Measurements from ENCODE around the gene FAM3A.

The FAM3A gene

DNA sequence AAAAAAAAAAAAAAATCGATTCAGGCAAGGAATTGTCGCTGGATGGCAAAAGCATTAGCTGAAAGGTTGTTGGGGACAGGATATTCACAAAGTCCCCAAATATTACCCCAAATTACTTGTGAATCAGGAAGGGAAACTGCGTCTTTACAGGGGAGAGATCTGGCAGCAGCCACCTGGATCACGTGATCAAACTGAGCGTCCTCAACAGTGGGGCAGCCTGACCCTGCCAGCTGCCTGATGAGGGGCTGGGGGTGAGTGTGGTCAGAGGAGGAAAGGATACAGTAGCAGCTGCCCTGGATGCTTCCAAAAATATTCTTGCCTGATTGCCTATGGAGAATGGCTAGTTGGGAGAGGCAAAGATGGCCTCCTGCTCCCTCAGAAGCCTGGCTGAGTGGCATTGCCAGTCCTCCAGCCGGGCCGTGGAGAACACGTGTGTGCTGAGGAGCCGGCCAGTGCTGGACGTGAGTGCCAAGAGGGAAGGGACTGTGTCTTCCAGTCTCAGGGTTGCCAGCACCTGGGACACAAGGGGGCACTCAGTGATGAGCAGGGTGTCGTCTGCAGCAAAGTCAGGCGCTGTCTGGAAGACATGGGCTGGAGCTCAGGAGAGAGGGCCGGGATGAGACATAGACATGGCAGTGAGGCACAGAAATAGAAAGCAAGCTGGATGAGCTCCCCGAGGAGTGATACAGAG lies 34.0 kb downstream of the FAM3A start:
- DNase-seq (ENCODE audit: low read depth, low spot score), result no peak

DNA sequence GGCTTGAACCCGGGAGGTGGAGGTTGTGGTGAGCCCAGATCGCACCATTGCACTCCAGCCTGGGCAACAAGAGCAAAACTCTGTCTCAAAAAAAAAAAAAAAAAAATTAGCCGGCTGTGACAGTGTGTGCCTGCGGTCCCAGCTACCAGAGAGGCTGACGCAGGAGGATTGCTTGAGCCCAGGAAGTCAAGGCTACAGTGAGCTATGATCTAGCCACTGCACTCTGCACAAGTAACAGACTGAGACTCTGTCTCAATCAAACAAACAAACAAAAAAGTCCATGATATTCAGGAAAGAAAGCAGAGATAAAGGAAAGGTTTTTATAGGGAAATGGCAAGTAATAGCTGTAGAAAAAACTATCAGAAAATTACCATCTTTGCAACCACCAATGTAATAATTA lies 34.8 kb downstream of the FAM3A start:
- DNase-seq (ENCODE audit: low read depth, low spot score), result no peak

DNA sequence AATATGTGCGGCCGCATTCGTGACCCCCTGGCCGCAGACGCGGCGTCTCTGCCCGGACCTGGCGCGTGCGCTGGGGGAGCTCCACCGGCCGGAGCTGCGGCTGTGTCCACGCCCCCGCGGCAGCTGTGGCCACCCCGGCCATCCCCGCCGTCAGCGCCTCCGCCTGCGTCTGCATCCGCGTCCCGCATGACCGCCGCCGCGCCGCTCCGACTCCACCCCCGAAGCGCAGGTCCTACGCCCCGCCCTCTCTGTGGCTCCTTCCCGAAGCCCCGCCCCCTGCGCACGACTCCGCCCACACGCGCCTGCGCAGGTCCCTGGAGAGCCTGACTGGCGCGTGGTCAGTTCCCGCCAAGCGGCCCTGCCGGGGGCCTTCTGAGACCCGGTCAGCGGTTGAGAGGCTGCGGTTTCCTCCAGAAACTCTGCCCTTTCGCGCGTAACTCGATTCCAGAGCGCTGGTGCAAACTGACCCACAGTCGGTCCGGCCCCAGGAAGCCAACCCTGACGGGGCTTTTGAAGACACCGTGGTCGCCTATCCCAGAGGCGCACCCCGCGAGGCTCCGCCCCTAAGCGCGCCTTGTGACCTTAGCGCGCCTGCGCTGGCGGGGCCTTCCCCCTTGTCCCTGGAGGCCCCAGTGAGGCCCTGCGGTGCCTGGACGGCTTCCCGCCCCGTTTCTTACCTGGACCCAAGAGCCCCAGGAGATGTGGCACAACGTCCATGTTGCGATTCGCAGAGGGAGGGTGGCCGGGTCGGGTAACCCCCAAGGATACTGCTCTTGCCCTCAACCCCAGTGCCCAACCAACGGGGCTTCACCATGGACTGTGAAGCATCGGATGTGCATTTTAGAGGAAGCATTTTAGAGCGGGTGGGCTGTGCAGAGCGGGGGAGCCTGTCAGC lies 37.1 kb downstream of the FAM3A start, which contains the start of gene LAGE3:
Gene LAGE3, minus strand, starts transcription at position 554 of the 895 bp plus-strand sequence. Its CDS starts 366 bp downstream, at position 188.
- DNase-seq (ENCODE audit: low read depth, low spot score), result peak; percentile 95

DNA sequence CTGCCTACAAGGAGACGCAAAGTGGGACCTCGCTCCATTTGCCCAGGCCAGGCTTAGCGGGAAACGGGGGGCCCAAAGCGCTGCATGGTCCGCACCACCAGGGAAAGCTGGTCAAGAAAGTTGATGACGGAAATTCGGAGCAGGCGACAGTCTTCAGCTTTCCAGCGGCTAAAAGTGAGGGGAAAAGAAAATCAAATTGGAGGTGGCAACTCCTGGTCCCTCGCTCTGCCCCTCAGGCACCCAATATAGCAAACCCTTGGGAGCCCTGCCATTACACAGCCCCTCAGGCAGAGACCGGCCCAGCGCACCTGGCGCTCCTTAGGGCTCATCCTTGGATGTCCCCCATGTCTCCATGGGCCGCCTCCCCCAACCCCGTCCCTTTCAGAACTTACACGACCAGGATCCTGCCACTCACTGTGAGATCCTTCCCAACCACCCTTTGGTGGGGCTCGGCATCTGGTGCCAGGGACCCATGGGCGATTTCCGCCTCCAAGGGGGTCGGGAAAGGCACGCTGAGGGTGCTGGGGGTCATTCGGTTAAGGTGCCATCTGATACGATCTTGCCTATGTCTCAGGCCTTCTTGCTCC lies 38.0 kb downstream of the FAM3A start:
- DNase-seq (ENCODE audit: low read depth, low spot score), result no peak

DNA sequence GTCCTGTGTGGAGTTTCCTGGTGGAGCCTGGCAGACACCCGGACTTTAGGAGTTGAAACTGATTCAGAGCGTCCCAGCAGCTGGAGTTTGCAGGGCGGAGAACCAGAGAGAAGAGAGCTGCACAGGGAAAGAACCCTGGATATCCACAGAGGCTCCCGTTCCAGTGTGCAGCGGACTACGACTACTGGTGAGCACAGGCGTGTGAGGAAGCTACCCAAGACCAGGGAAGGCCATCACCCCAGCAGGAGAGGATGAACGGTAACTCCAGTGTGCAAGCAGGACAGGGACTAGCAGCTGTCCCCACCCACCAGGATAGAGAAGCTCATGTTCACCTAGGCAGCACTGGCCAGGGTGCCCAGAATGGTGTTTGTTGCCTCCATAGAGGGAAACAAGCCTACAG lies 39.2 kb downstream of the FAM3A start:
- no peak for DNase-seq (ENCODE audit: low read depth, low spot score)

- no peak for DNase-seq (ENCODE audit: low read depth, low spot score)
Observed at GRCh38 chrX:154473683-154474082, 42.3 kb downstream of the FAM3A start.

- no peak for DNase-seq (ENCODE audit: low read depth, low spot score)
Observed at GRCh38 chrX:154472685-154473632, 43.1 kb downstream of the FAM3A start.

DNA sequence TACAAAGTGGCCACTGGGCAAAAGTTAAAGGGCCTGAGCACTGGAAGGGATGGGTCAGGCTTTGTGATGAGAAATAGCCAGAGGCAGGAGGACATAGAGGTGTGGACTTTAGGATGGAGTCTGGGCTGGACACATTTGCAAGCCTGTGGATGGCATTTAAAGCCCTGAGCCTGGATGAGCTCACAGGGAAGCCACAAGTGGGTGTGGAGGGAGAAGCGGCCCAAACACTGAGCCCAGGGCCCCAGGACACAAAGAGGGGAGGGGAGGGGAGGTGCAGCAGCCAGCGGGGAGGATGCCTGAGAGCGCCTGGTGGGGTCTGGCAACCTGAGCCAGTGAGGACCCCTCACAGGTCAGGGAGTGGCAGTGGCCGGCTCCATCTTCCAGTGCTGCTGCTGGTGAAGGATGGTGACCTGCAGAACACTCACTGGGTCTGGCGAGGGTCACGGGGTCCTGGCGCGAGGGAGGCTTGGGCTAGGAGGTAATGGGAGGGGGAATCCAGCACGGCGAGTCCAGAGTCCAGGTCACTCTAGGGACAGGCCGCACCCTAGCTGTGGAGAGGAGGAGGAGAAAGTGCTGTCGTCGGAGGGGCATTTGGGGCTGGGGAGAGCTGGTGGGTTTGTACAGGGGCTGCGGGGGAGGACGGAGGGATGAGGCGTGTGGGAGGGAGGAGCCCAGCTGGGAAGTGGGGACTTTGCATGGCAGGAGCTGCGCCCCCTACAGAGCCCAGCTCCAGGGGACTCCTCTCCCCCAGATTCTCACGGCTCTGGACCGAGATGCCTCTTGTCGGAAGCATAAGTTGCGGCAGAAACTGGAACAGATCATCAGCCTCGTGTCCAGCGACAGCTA lies 44.0 kb downstream of the FAM3A start:
- no peak for DNase-seq (ENCODE audit: low read depth, low spot score)

DNA sequence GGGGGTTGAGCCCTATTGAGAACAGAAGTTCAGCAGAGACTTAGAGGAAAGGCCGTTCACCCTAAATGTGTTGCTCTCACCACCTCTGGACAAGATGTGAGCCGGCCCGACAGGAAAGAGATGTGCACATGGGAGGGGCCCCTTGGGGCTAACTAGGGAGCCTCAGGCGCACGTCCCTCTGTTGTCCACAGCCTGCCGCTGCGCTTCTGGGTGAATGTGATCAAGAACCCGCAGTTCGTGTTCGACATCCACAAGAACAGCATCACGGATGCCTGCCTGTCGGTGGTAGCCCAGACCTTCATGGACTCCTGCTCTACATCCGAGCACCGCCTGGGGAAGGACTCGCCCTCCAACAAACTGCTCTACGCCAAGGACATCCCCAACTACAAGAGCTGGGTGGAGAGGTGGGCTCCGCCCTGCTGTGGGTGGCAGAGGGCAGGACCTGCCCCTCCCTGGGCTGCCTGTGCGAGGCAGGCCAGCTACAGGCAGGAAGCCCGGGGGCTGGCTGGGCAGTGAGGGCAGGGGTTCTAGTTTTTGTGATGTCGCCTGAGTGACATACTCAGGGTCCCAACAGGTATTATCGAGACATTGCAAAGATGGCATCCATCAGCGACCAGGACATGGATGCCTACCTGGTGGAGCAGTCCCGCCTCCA lies 45.0 kb downstream of the FAM3A start:
- DNase-seq (ENCODE audit: low read depth, low spot score), result no peak

GRCh38 chrX:154470434-154470833 lies 45.6 kb downstream of the FAM3A start:
- no peak for DNase-seq (ENCODE audit: low read depth, low spot score)

DNA sequence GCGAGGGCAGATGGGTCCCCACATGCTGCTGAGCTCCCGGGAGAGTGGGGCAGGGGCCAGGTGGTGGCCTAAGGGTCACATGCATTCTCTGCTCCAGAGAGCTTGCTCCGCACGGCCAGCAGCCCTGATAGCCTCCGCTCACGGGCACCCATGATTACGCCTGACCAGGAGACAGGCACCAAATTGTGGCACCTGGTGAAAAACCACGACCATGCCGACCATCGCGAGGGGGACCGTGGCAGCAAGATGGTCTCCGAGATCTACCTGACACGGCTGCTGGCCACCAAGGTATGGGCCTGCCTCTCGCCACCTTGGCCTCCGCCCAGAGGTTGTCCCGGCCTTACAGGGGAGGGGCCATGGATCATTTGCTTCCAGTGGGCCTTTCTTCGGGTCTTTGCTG lies 46.2 kb downstream of the FAM3A start:
- DNase-seq (ENCODE audit: low read depth, low spot score), result no peak

- DNase-seq (ENCODE audit: low read depth, low spot score), result no peak
Observed at GRCh38 chrX:154469114-154469513, 46.9 kb downstream of the FAM3A start.

GRCh38 chrX:154468217-154468616 lies 47.8 kb downstream of the FAM3A start:
- DNase-seq (ENCODE audit: low read depth, low spot score), result no peak

DNA sequence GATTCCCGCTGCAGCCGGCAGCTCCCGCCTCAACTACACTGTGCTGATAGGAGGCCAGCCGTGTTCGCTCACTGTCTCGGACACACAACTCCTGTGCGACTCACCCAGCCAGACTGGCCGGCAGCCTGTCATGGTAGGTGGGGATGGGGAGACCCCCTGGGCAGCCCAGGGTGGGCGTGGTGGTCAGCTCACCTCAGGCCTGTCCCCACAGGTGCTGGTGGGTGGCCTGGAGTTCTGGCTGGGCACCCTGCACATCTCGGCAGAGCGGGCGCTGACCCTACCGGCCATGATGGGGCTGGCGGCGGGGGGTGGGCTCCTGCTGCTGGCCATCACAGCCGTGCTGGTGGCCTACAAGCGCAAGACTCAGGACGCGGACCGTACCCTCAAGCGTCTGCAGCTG lies 48.5 kb downstream of the FAM3A start:
- DNase-seq (ENCODE audit: low read depth, low spot score), result no peak

GRCh38 chrX:154466907-154467306 lies 49.1 kb downstream of the FAM3A start:
- DNase-seq (ENCODE audit: low read depth, low spot score), result no peak

- no peak for DNase-seq (ENCODE audit: low read depth, low spot score)
Observed at GRCh38 chrX:154466036-154466435, 50.0 kb downstream of the FAM3A start.

- DNase-seq (ENCODE audit: low read depth, low spot score), result no peak
Observed at GRCh38 chrX:154465601-154466000, 50.4 kb downstream of the FAM3A start.

GRCh38 chrX:154464806-154465365 lies 51.1 kb downstream of the FAM3A start:
- no peak for DNase-seq (ENCODE audit: low read depth, low spot score)

DNA sequence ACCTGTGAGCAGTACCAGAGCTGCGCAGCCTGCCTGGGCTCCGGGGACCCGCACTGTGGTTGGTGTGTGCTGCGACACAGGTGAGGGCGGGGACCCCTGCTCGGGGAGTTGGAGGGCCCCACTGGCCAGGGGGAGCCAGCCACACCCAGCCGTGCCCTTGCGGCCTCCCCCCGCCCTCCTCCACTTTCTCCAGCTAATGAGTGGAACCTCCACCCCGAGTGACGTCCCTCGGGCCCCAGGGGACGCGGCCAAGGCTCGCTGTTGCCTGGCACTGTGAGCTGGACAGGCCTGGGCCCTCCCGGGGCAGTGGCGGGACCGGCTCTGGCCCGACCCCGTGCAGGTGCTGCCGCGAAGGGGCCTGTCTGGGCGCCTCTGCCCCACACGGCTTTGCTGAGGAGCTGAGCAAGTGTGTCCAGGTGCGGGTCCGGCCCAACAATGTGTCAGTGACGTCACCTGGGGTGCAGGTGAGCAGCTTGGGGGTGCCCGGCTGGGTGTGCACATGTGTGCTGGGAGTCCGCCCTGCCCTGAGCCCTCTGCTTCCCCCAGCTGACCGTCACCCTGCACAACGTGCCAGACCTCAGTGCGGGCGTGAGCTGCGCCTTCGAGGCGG lies 52.3 kb downstream of the FAM3A start:
- no peak for DNase-seq (ENCODE audit: low read depth, low spot score)

All from astrocyte of the hippocampus (primary cell).